ENCODE results near the gene APAF1. TPM values are rescaled to one million over a fixed set of nuclear protein-coding genes. Genes with fewer than 3 reads are reported as not detected.

The APAF1 gene
- total RNA-seq, 2 experiments from 2014 or later, result 14.7 to 28.6 TPM

- no peaks in the 10 kb centered on the region for H3K9me3 ChIP-seq (ENCODE audit: low read length)
- no peak overlapping the region for H2AFZ ChIP-seq (ENCODE audit: low read length)
- no peaks in the 10 kb centered on the region for H3K4me1 ChIP-seq (ENCODE audit: insufficient read depth, low read length, poor library complexity, severe bottlenecking)
- 0 out of 2 replicates have a peak, but pooled peaks cover 4% of the 10 kb centered on the region for H3K9me2 ChIP-seq (ENCODE audit: insufficient read depth, low read length)
- no peak overlapping the region for H3K4me3 ChIP-seq (ENCODE audit: low read depth, low read length, poor library complexity, severe bottlenecking)
- H3K79me2 ChIP-seq (ENCODE audit: insufficient read depth, low read depth, low read length), result no peaks in the 10 kb centered on the region
- no peak overlapping the region for H3K4me2 ChIP-seq (ENCODE audit: low read length)
- peaks cover 77% of the 10 kb centered on the region for H3K36me3 ChIP-seq (ENCODE audit: insufficient read depth, low read length)
- intact Hi-C loops (cut with micrococcal nuclease; ENCODE audit: unreplicated experiment), result no loop called here
- CTCF ChIA-PET (ENCODE audit: unreplicated experiment), result no interaction called here
- no peak for DNase-seq (ENCODE audit: low spot score)
- POLR2A ChIA-PET, result interaction anchor here (0.6 kb wide), 1 partner anchor 65 kb away, joined by 5 read pairs; no protein-coding TSS in a partner anchor
- no TSS peak for BruUV-seq (replicated peaks)
- no peak overlapping the region for H3K27ac ChIP-seq (ENCODE audit: low read depth, low read length, poor library complexity, severe bottlenecking)
- no peaks in the 10 kb centered on the region for H4K20me1 ChIP-seq (ENCODE audit: insufficient read depth, low read length)
- no peak for TF ChIP-seq EZH2phosphoT487 (IDR thresholded peaks at IDR 0.05; ENCODE audit: borderline replicate concordance, low read depth, low read length)
- TF ChIP-seq, protein P1, sequence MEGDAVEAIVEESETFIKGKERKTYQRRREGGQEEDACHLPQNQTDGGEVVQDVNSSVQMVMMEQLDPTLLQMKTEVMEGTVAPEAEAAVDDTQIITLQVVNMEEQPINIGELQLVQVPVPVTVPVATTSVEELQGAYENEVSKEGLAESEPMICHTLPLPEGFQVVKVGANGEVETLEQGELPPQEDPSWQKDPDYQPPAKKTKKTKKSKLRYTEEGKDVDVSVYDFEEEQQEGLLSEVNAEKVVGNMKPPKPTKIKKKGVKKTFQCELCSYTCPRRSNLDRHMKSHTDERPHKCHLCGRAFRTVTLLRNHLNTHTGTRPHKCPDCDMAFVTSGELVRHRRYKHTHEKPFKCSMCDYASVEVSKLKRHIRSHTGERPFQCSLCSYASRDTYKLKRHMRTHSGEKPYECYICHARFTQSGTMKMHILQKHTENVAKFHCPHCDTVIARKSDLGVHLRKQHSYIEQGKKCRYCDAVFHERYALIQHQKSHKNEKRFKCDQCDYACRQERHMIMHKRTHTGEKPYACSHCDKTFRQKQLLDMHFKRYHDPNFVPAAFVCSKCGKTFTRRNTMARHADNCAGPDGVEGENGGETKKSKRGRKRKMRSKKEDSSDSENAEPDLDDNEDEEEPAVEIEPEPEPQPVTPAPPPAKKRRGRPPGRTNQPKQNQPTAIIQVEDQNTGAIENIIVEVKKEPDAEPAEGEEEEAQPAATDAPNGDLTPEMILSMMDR (conservative IDR thresholded peaks at IDR 0.05; ENCODE audit: low read length), result no peak
Observed at GRCh38 chr12:98678236-98678945, 33.3 kb downstream of the APAF1 start.

- H3K9me3 ChIP-seq (ENCODE audit: low read length), result no peaks in the 10 kb centered on the region
- CTCF ChIA-PET (ENCODE audit: unreplicated experiment), result no interaction called here
- no peak overlapping the region for H2AFZ ChIP-seq (ENCODE audit: low read length)
- H3K36me3 ChIP-seq (ENCODE audit: insufficient read depth, low read length), result peaks cover 76% of the 10 kb centered on the region
- intact Hi-C loops (cut with micrococcal nuclease; ENCODE audit: unreplicated experiment), result no loop called here
- no peak overlapping the region for H3K4me2 ChIP-seq (ENCODE audit: low read length)
- BruUV-seq (replicated peaks), result no TSS peak
- H3K27ac ChIP-seq (ENCODE audit: low read depth, low read length, poor library complexity, severe bottlenecking), result no peak overlapping the region
- H3K9me2 ChIP-seq (ENCODE audit: insufficient read depth, low read length), result 0 out of 2 replicates have a peak, but pooled peaks cover 4% of the 10 kb centered on the region
- no peak overlapping the region for H3K4me3 ChIP-seq (ENCODE audit: low read depth, low read length, poor library complexity, severe bottlenecking)
- POLR2A ChIA-PET, result no interaction called here
- TF ChIP-seq, protein P1 (conservative IDR thresholded peaks at IDR 0.05; ENCODE audit: low read length), result no peak
- no peak for TF ChIP-seq EZH2phosphoT487 (IDR thresholded peaks at IDR 0.05; ENCODE audit: borderline replicate concordance, low read depth, low read length)
- DNase-seq (ENCODE audit: low spot score), result no peak
- H3K4me1 ChIP-seq (ENCODE audit: insufficient read depth, low read length, poor library complexity, severe bottlenecking), result no peaks in the 10 kb centered on the region
- no peaks in the 10 kb centered on the region for H3K79me2 ChIP-seq (ENCODE audit: insufficient read depth, low read depth, low read length)
- H4K20me1 ChIP-seq (ENCODE audit: insufficient read depth, low read length), result no peaks in the 10 kb centered on the region
Observed at GRCh38 chr12:98678946-98679610, 34.0 kb downstream of the APAF1 start.

GRCh38 chr12:98679611-98680005, 34.5 kb downstream of the APAF1 start:
- Histone ChIP-seq H3K4me3 (ENCODE audit: low read depth, low read length, poor library complexity, severe bottlenecking) (no peak overlapping the region), H3K36me3 (ENCODE audit: insufficient read depth, low read length) (peaks cover 77% of the 10 kb centered on the region), H2AFZ (ENCODE audit: low read length) (no peak overlapping the region), H3K9me3 (ENCODE audit: low read length) (no peaks in the 10 kb centered on the region), H3K27ac (ENCODE audit: low read depth, low read length, poor library complexity, severe bottlenecking) (no peak overlapping the region), H4K20me1 (ENCODE audit: insufficient read depth, low read length) (no peaks in the 10 kb centered on the region), H3K4me1 (ENCODE audit: insufficient read depth, low read length, poor library complexity, severe bottlenecking) (no peaks in the 10 kb centered on the region), H3K9me2 (ENCODE audit: insufficient read depth, low read length) (0 out of 2 replicates have a peak, but pooled peaks cover 4% of the 10 kb centered on the region), H3K4me2 (ENCODE audit: low read length) (no peak overlapping the region), H3K79me2 (ENCODE audit: insufficient read depth, low read depth, low read length) (no peaks in the 10 kb centered on the region)
- intact Hi-C loops (cut with micrococcal nuclease; ENCODE audit: unreplicated experiment), result no loop called here
- DNase-seq (ENCODE audit: low spot score), result no peak
- BruUV-seq (replicated peaks), result no TSS peak
- CTCF ChIA-PET (ENCODE audit: unreplicated experiment), result no interaction called here
- POLR2A ChIA-PET, result no interaction called here
- no peak for TF ChIP-seq EZH2phosphoT487 (IDR thresholded peaks at IDR 0.05; ENCODE audit: borderline replicate concordance, low read depth, low read length)
- TF ChIP-seq, protein P1 (conservative IDR thresholded peaks at IDR 0.05; ENCODE audit: low read length), result no peak

All from OCI-LY7 (cell line).